ENCODE measurements around the gene RXRG. TPM values are rescaled to one million over a fixed set of nuclear protein-coding genes. Genes with fewer than 3 reads are reported as not detected.

Gene RXRG
- total RNA-seq, 1 donor from 2014 or later, result 9.1 TPM

DNA sequence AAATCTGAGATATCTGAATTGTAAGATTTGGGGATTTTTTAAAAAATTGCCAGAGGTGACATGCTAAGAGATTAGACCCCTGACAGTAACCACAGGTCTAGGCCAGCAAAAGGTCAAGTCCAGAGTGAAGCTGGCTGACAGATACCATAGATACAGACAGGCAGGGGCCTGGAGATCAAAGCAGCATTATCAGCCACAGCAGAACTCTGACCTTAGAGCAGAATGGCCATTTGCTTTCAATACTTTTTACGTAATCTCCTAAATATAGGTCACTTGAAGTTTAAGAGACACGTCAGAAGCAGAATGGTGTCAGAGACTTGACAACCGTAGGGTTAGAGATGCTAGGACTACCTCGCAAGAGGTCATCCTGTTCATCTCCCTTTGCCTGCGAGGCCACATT is 40.8 kb upstream of the RXRG start:
- intact Hi-C loops (cut with DNase I), result no loop called here
- no peak for DNase-seq

DNA sequence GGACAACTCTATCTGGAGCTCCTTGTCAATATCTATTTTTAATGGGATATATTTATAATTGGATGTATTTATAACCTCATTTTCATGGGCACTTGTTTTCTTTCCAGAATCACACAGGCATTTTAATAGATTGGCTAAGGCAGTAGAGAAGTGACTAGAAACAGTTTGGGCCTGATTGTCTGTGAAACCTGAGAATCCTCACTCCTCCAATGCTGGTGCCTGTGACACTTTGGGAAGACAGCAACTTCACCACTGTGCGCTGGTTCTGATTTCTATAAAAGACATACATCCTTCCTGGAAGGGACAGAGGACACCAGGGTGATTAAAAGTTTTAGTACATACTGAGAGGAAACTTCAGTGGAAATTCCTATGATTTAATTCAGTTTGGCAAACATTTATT is 39.6 kb upstream of the RXRG start:
- no peak for ATAC-seq
- Histone ChIP-seq H3K4me3 (no peak overlapping the region), H3K27ac (no peak overlapping the region), H3K27me3 (no peaks in the 10 kb centered on the region), H3K4me1 (no peaks in the 10 kb centered on the region), H3K36me3 (no peaks in the 10 kb centered on the region), H3K9me3 (no peaks in the 10 kb centered on the region)
- DNase-seq, result no peak
- TF ChIP-seq, protein P1, sequence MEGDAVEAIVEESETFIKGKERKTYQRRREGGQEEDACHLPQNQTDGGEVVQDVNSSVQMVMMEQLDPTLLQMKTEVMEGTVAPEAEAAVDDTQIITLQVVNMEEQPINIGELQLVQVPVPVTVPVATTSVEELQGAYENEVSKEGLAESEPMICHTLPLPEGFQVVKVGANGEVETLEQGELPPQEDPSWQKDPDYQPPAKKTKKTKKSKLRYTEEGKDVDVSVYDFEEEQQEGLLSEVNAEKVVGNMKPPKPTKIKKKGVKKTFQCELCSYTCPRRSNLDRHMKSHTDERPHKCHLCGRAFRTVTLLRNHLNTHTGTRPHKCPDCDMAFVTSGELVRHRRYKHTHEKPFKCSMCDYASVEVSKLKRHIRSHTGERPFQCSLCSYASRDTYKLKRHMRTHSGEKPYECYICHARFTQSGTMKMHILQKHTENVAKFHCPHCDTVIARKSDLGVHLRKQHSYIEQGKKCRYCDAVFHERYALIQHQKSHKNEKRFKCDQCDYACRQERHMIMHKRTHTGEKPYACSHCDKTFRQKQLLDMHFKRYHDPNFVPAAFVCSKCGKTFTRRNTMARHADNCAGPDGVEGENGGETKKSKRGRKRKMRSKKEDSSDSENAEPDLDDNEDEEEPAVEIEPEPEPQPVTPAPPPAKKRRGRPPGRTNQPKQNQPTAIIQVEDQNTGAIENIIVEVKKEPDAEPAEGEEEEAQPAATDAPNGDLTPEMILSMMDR (IDR thresholded peaks at IDR 0.05), result no peak
- intact Hi-C loops (cut with DNase I), result no loop called here

More for the DNA sequence above, 40.8 kb upstream of the RXRG start:
- ATAC-seq, result no peak
- Histone ChIP-seq H3K9me3 (no peaks in the 10 kb centered on the region), H3K4me1 (no peaks in the 10 kb centered on the region), H3K4me3 (no peak overlapping the region), H3K27me3 (no peaks in the 10 kb centered on the region), H3K36me3 (no peaks in the 10 kb centered on the region), H3K27ac (no peak overlapping the region)
- TF ChIP-seq, protein P1 (IDR thresholded peaks at IDR 0.05), result no peak

DNA sequence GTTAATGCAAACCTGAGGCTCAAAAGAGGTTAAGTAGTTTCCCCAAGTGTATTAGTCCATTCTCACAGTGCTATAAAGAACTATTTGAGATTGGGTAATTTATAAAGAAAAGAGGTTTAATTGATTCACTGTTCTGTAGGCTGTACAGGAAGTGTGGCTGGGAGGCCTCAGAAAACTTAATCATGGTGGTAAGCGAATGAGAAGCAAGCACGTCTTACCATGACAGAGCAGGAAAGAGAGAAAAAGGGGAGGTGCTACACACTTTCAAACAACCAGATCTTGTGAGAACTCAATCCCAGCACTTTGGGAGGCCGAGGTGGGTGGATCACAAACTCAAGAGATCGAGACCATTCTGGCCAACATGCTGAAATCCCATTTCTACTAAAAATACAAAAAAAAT is 38.5 kb upstream of the RXRG start:
- TF ChIP-seq, protein P1 (IDR thresholded peaks at IDR 0.05), result no peak
- H3K4me3 ChIP-seq, result no peak overlapping the region
- no peaks in the 10 kb centered on the region for H3K9me3 ChIP-seq
- intact Hi-C loops (cut with DNase I), result no loop called here
- no peaks in the 10 kb centered on the region for H3K4me1 ChIP-seq
- no peaks in the 10 kb centered on the region for H3K36me3 ChIP-seq
- no peak for DNase-seq
- H3K27ac ChIP-seq, result no peak overlapping the region
- H3K27me3 ChIP-seq, result no peaks in the 10 kb centered on the region
- no peak for ATAC-seq

DNA sequence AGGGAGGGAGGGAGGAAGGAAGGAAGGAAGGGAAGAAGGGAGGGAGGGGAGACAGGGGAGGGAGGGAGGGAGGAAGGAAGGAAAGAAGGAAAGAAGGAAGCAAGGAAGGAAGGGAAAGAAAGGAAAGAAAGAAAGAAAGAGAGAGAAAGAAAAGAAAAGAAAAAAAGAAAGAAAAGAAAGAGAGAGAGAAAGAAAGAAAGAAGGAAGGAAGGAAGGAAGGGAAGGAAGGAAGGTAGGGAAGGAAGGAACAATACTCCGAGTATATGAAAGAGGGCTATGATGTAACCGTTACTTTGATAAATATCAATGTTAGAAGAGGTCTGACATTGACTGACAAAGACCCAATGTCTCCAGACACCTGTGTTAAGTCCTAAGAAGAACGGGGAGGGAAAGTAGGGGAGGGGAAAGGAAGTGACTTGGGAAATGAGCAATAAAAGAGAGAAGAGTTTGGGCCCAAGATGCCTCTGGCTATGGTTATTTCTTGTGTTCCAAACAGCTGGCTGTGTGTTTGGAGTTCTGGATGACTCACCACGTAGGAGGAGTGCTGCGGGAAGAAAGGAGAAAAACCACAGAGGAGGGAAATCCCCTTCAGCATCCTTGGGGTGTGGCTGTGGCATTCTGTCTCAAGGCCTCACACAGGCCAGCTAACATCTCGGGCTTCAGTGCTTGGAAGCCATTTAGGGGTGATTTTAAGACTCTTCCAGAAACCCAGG is 37.0 kb upstream of the RXRG start:
- H3K4me1 ChIP-seq, result no peaks in the 10 kb centered on the region
- no peaks in the 10 kb centered on the region for H3K27me3 ChIP-seq
- no peak overlapping the region for H3K4me3 ChIP-seq
- TF ChIP-seq, protein P1 (IDR thresholded peaks at IDR 0.05), result no peak
- H3K36me3 ChIP-seq, result no peaks in the 10 kb centered on the region
- ATAC-seq (peak; percentile 75), DNase-seq (no peak)
- H3K27ac ChIP-seq, result no peak overlapping the region
- intact Hi-C loops (cut with DNase I), result no loop called here
- no peaks in the 10 kb centered on the region for H3K9me3 ChIP-seq

DNA sequence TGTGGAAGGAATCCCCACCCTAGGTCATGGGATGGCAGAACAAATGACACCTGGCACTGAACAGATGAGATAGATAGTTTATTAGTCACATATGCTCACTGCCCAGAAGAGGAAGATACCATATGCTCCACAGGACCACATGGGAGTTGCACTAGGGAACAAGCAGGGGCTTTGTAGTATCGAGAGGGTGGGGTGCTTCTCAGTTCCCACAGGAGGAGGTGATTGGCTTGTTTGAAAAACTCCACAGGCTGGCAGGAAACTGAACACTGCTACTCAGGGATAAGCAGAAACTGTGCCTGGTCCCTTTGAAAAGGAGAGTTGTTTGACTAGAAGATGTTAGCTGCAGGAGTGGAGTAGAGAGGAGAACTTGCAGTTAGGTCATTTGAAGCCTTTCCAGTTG is 31.9 kb upstream of the RXRG start:
- H3K4me3 ChIP-seq, result no peak overlapping the region
- intact Hi-C loops (cut with DNase I), result no loop called here
- no peaks in the 10 kb centered on the region for H3K4me1 ChIP-seq
- no peaks in the 10 kb centered on the region for H3K27me3 ChIP-seq
- H3K27ac ChIP-seq, result no peak overlapping the region
- TF ChIP-seq, protein P1 (IDR thresholded peaks at IDR 0.05), result no peak
- DNase-seq, result no peak
- H3K36me3 ChIP-seq, result no peaks in the 10 kb centered on the region
- ATAC-seq, result no peak
- H3K9me3 ChIP-seq, result no peaks in the 10 kb centered on the region

DNA sequence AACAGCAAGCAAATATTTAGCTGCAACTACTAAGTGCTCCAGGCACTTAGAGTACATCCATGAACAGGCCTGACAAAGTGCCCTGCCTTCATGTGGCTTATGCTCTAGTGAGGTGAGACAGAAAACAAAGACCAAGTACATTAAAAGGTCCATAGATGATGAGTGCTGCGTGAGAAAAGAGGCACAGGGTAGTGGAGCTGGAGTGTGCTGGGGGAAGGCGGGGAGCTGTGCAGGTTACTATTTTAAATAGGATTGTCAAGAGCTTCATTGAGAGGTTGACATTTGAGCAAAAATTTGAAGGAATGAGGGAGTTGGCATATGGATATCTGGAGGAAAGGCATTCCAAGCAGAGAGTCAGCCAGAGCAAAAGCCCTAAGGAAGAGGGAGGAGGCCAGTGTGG is 29.3 kb upstream of the RXRG start:
- TF ChIP-seq, protein P1 (IDR thresholded peaks at IDR 0.05), result no peak
- intact Hi-C loops (cut with DNase I), result no loop called here
- H3K4me3 ChIP-seq, result no peak overlapping the region
- ATAC-seq, result no peak
- no peaks in the 10 kb centered on the region for H3K4me1 ChIP-seq
- no peaks in the 10 kb centered on the region for H3K36me3 ChIP-seq
- no peaks in the 10 kb centered on the region for H3K9me3 ChIP-seq
- no peaks in the 10 kb centered on the region for H3K27me3 ChIP-seq
- no peak overlapping the region for H3K27ac ChIP-seq
- DNase-seq, result no peak

Data from upper lobe of right lung (tissue), 1 donor.